Measurements from ENCODE around the gene SLC38A4. TPM values are rescaled to one million over a fixed set of nuclear protein-coding genes. Genes with fewer than 3 reads are reported as not detected.

Gene SLC38A4
- total and polyA plus RNA-seq, 2 experiments from 2014 or later = 6.2 to 12.5 TPM

DNA sequence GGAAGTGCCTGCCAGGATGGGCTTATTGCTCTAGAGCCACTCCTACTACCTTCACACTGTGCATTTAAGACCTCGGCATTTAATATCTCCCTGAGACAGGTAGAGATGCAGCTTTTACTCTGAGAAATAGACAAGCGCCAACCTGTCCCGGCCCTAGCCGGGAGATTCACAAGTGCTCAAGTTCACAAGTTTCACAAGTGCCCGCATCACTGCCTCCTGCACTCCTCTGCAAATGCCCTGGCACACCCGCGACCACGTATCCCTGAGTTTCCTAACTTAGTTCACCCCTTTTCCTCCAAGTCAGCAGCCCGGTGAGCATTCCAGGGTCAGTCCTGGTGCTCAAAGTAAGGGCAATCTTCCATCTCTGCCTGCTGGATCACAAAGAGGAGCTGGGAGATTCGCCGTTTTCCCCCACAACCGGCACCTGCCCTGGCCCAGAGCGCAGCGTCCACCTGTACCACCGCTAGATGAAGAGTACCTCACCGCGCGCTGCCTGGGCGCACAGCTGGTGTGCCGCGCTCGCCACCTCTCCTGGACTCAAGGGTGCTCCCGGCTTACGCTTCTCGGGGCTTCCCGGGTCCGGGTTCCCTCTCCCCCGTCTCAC lies 5.0 kb upstream of the SLC38A4 start (continued):
- TF ChIP-seq, protein P1, sequence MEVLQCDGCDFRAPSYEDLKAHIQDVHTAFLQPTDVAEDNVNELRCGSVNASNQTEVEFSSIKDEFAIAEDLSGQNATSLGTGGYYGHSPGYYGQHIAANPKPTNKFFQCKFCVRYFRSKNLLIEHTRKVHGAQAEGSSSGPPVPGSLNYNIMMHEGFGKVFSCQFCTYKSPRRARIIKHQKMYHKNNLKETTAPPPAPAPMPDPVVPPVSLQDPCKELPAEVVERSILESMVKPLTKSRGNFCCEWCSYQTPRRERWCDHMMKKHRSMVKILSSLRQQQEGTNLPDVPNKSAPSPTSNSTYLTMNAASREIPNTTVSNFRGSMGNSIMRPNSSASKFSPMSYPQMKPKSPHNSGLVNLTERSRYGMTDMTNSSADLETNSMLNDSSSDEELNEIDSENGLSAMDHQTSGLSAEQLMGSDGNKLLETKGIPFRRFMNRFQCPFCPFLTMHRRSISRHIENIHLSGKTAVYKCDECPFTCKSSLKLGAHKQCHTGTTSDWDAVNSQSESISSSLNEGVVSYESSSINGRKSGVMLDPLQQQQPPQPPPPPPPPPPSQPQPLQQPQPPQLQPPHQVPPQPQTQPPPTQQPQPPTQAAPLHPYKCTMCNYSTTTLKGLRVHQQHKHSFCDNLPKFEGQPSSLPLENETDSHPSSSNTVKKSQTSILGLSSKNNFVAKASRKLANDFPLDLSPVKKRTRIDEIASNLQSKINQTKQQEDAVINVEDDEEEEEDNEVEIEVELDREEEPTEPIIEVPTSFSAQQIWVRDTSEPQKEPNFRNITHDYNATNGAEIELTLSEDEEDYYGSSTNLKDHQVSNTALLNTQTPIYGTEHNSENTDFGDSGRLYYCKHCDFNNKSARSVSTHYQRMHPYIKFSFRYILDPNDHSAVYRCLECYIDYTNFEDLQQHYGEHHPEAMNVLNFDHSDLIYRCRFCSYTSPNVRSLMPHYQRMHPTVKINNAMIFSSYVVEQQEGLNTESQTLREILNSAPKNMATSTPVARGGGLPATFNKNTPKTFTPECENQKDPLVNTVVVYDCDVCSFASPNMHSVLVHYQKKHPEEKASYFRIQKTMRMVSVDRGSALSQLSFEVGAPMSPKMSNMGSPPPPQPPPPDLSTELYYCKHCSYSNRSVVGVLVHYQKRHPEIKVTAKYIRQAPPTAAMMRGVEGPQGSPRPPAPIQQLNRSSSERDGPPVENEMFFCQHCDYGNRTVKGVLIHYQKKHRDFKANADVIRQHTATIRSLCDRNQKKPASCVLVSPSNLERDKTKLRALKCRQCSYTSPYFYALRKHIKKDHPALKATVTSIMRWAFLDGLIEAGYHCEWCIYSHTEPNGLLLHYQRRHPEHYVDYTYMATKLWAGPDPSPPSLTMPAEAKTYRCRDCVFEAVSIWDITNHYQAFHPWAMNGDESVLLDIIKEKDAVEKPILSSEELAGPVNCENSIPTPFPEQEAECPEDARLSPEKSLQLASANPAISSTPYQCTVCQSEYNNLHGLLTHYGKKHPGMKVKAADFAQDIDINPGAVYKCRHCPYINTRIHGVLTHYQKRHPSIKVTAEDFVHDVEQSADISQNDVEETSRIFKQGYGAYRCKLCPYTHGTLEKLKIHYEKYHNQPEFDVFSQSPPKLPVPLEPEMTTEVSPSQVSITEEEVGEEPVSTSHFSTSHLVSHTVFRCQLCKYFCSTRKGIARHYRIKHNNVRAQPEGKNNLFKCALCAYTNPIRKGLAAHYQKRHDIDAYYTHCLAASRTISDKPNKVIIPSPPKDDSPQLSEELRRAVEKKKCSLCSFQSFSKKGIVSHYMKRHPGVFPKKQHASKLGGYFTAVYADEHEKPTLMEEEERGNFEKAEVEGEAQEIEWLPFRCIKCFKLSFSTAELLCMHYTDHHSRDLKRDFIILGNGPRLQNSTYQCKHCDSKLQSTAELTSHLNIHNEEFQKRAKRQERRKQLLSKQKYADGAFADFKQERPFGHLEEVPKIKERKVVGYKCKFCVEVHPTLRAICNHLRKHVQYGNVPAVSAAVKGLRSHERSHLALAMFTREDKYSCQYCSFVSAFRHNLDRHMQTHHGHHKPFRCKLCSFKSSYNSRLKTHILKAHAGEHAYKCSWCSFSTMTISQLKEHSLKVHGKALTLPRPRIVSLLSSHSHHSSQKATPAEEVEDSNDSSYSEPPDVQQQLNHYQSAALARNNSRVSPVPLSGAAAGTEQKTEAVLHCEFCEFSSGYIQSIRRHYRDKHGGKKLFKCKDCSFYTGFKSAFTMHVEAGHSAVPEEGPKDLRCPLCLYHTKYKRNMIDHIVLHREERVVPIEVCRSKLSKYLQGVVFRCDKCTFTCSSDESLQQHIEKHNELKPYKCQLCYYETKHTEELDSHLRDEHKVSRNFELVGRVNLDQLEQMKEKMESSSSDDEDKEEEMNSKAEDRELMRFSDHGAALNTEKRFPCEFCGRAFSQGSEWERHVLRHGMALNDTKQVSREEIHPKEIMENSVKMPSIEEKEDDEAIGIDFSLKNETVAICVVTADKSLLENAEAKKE (CRISPR knock-in tag; IDR thresholded peaks at IDR 0.05) = no peak
- TF ChIP-seq, protein P2, sequence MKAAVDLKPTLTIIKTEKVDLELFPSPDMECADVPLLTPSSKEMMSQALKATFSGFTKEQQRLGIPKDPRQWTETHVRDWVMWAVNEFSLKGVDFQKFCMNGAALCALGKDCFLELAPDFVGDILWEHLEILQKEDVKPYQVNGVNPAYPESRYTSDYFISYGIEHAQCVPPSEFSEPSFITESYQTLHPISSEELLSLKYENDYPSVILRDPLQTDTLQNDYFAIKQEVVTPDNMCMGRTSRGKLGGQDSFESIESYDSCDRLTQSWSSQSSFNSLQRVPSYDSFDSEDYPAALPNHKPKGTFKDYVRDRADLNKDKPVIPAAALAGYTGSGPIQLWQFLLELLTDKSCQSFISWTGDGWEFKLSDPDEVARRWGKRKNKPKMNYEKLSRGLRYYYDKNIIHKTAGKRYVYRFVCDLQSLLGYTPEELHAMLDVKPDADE (IDR thresholded peaks at IDR 0.05) = no peak

DNA sequence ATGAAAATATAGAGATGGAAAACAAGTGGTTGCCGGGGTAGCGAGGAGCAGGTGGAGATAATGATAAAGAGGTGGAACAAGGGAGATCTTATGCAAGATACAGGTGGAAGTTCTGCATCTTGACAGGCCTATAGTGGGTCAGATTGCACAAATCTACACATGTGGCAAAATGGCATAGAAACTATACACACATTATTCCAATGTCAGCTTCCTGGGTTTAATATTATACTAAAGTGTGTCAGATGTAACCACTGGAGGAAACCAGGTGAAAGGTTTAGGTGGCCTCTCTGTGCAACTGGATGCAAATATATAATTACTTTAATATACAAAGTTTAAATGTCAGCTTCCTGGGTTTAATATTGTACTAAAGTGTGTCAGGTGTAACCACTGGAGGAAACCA lies 1.1 kb downstream of the SLC38A4 start:
- Histone ChIP-seq H4K20me1 (replicated peaks; ENCODE audit: insufficient read depth) (peaks cover 5% of the 10 kb centered on the region; the same call in 1 of the 2 replicates), H3F3A (replicated peaks; ENCODE audit: low read depth) (no peaks in the 10 kb centered on the region), H3K4me1 (ENCODE audit: insufficient read depth) (peaks cover 4% of the 10 kb centered on the region; the same call in 1 of the 2 replicates), H3K4me3 (no peak overlapping the region), H3K36me3 (ENCODE audit: insufficient read depth) (no peaks in the 10 kb centered on the region), H3K4me2 (no peak overlapping the region), H3K27me3 (ENCODE audit: insufficient read depth) (peaks cover 40% of the 10 kb centered on the region), H3K79me2 (replicated peaks; ENCODE audit: insufficient read depth) (0 out of 2 replicates have a peak, but pooled peaks cover 4% of the 10 kb centered on the region), H3K9me2 (ENCODE audit: insufficient read depth) (no peaks in the 10 kb centered on the region; the same call in 1 of the 2 replicates), H2AFZ (no peak overlapping the region), H3K27ac (ENCODE audit: low read depth) (no peak overlapping the region)
- peaks cover 1% of the 10 kb centered on the region for H3K27me3 Mint-ChIP-seq (ENCODE audit: insufficient read depth, low read depth, poor library complexity)
- ATAC-seq = no peak
- no peak overlapping the region for H3K4me3 Mint-ChIP-seq
- no peaks in the 10 kb centered on the region for H3K36me3 Mint-ChIP-seq (ENCODE audit: low read depth)
- no peaks in the 10 kb centered on the region for H3K9me3 Mint-ChIP-seq
- no peak overlapping the region for H3K27ac Mint-ChIP-seq
- DNase-seq (ENCODE audit: low spot score) = no peak
- H3K4me1 Mint-ChIP-seq = peaks cover 10% of the 10 kb centered on the region; the same call in 2 of the 3 replicates
- TF ChIP-seq ZNF331 (CRISPR knock-in tag; IDR thresholded peaks at IDR 0.05; ENCODE audit: low read depth) (no peak), POLR2AphosphoS5 (IDR thresholded peaks at IDR 0.05; ENCODE audit: low read depth) (no peak), NANOG (IDR thresholded peaks at IDR 0.05; ENCODE audit: borderline replicate concordance) (no peak), EZH2 (IDR thresholded peaks at IDR 0.05; ENCODE audit: low read depth, unreplicated experiment) (no peak)
- TF ChIP-seq, protein P2 (IDR thresholded peaks at IDR 0.05) = no peak
- TF ChIP-seq, protein P1 (CRISPR knock-in tag; IDR thresholded peaks at IDR 0.05) = no peak
